Renal pelvis (tissue), 4 donors: Measurements from ENCODE around the gene ASTL. TPM values are rescaled to one million over a fixed set of nuclear protein-coding genes. Genes with fewer than 3 reads are reported as not detected.

Experiments used
- DNase-seq: peaks from one replicate; pipeline ENCODE4 v3.0.0-alpha.2; 2013
- polyA plus RNA-seq, 3 donors: library from polyadenylated mRNA; unstranded; fragments of 120-200 nt; gene quantifications; one replicate each; pipeline ENCODE4 v1.2.1, GENCODE V29; 2013; ENCODE audit not compliant: insufficient read length in 3 of 3

The ASTL gene
- polyA plus RNA-seq, 3 donors = 0.18 to 0.23 TPM; not detected in 1

GRCh38 chr2:96130483-96130882 is 7.8 kb downstream of the ASTL start:
- no peak for DNase-seq

GRCh38 chr2:96129528-96130120 is 8.7 kb downstream of the ASTL start:
- no peak for DNase-seq

GRCh38 chr2:96128456-96128855 is 9.8 kb downstream of the ASTL start:
- no peak for DNase-seq

- no peak for DNase-seq
Observed at GRCh38 chr2:96124406-96125265, 13.7 kb downstream of the ASTL start.

GRCh38 chr2:96123936-96124335 is 14.4 kb downstream of the ASTL start:
- DNase-seq = no peak

GRCh38 chr2:96123290-96123689 is 15.0 kb downstream of the ASTL start:
- no peak for DNase-seq

- no peak for DNase-seq
Observed at GRCh38 chr2:96122391-96122790, 15.9 kb downstream of the ASTL start.

- no peak for DNase-seq
Observed at GRCh38 chr2:96121414-96121813, 16.9 kb downstream of the ASTL start.

GRCh38 chr2:96120991-96121390 is 17.3 kb downstream of the ASTL start:
- DNase-seq = no peak

- DNase-seq = no peak
Observed at GRCh38 chr2:96120091-96120720, 18.1 kb downstream of the ASTL start.

GRCh38 chr2:96119389-96119751 is 18.9 kb downstream of the ASTL start:
- no peak for DNase-seq

GRCh38 chr2:96118698-96119388 is 19.5 kb downstream of the ASTL start:
- no peak for DNase-seq

- DNase-seq = no peak
Observed at GRCh38 chr2:96117701-96118588, 20.4 kb downstream of the ASTL start.

GRCh38 chr2:96116879-96117533 is 21.3 kb downstream of the ASTL start:
- DNase-seq = no peak

- peak; percentile 79 for DNase-seq
Observed at GRCh38 chr2:96116424-96116878, 21.9 kb downstream of the ASTL start, which contains the start of gene ADRA2B. TSS of gene ADRA2B (minus strand) at chr2:96116571. CDS start at chr2:96116149, 422 bp downstream.

GRCh38 chr2:96115631-96116423 is 22.5 kb downstream of the ASTL start:
- no peak for DNase-seq

- DNase-seq = no peak
Observed at GRCh38 chr2:96114903-96115581, 23.3 kb downstream of the ASTL start.

- DNase-seq = no peak
Observed at GRCh38 chr2:96114546-96114902, 23.8 kb downstream of the ASTL start.

- no peak for DNase-seq
Observed at GRCh38 chr2:96113951-96114350, 24.4 kb downstream of the ASTL start.
